ENCODE measurements around the gene PRKCD. TPM values are rescaled to one million over a fixed set of nuclear protein-coding genes. Genes with fewer than 3 reads are reported as not detected.

The PRKCD gene
- total and polyA plus RNA-seq, 9 of the 15 experiments (the other 6 are each of a cell fraction or from before 2014, with no cell fraction given), result 2.5 to 19.5 (median 6.1) TPM

DNA sequence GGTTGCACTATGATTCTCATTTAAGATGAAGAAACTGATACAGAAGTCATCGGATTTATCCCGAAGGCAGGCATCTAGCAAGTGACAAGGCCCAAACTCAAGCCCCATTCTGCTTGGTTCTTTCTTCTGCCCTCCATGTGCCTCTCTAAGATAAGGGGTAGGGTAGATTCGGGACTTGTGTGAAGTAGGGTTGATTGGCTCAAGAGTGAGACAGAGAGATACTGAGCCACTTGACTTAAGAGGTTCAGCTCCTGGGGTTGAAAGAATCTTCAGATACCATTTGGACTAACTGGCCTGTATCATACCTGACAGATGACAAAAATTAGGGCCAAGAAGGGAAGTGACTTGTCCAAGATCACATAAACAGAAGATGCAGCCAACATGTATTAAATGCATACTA, 31.7 kb upstream of the PRKCD start (continued):
- TF ChIP-seq POU5F1 (IDR thresholded peaks at IDR 0.05; ENCODE audit: borderline replicate concordance, low read depth, low read length, partially characterized antibody) (no peak), CBFA2T3 (IDR thresholded peaks at IDR 0.05) (peak; percentile 97), CHD4 (IDR thresholded peaks at IDR 0.05; ENCODE audit: insufficient read depth, insufficient replicate concordance, low read depth, low read length, poor library complexity, severe bottlenecking) (no peak), SNRNP70 (optimal IDR thresholded peaks at IDR 0.05; ENCODE audit: low read depth, low read length) (no peak), SIN3A (IDR thresholded peaks at IDR 0.05; ENCODE audit: borderline replicate concordance in 2 of 2, control insufficient read depth in 1 of 2, low read depth in 2 of 2, low read length in 2 of 2) (no peak), HDAC2 (IDR thresholded peaks at IDR 0.05) (peak; percentile 56; the same call in 1 of the 2 replicates), FOSL1 (tag; conservative IDR thresholded peaks at IDR 0.05) (no peak), CCAR2 (IDR thresholded peaks at IDR 0.05; ENCODE audit: low read depth, low read length) (no peak), CHD2 (IDR thresholded peaks at IDR 0.05; ENCODE audit: low read depth, low read length) (no peak), NBN (IDR thresholded peaks at IDR 0.05; ENCODE audit: low read depth) (no peak), COPS2 (conservative IDR thresholded peaks at IDR 0.05) (no peak), BRD4 (IDR thresholded peaks at IDR 0.05) (no peak), FOXM1 (IDR thresholded peaks at IDR 0.05; ENCODE audit: low read depth) (peak; percentile 68; the same call in 1 of the 2 replicates), FOXM1 (CRISPR knock-in tag; IDR thresholded peaks at IDR 0.05; ENCODE audit: low read depth) (no peak), POLR3A (IDR thresholded peaks at IDR 0.05; ENCODE audit: borderline replicate concordance, extremely low read depth, insufficient read depth, insufficient read length) (no peak), MEIS2 (IDR thresholded peaks at IDR 0.05; ENCODE audit: partially characterized antibody) (peak; percentile 23), POLR2AphosphoS2 (IDR thresholded peaks at IDR 0.05; ENCODE audit: low read length) (no peak), MCM3 (IDR thresholded peaks at IDR 0.05) (no peak), PHB2 (IDR thresholded peaks at IDR 0.05; ENCODE audit: low read depth) (peak; percentile 66; the same call in 1 of the 2 replicates), TEAD4 (IDR thresholded peaks at IDR 0.05; ENCODE audit: low read length) (peak; percentile 90), TEAD4 (CRISPR knock-in tag; IDR thresholded peaks at IDR 0.05; ENCODE audit: borderline replicate concordance) (no peak), NRF1 (conservative IDR thresholded peaks at IDR 0.05 in 1 of 2, IDR thresholded peaks at IDR 0.05 in 1 of 2) (no peak), ZSCAN29 (IDR thresholded peaks at IDR 0.05) (no peak), SPI1 (IDR thresholded peaks at IDR 0.05; ENCODE audit: borderline replicate concordance, low read depth, low read length) (peak; percentile 60; the same call in 1 of the 2 replicates), RBM34 (IDR thresholded peaks at IDR 0.05; ENCODE audit: borderline replicate concordance, insufficient read depth, low read length) (no peak), KDM1A (IDR thresholded peaks at IDR 0.05) (peak; percentile 85 to 89; a peak in 3 of 4 replicates), DPF2 (IDR thresholded peaks at IDR 0.05) (peak; percentile 85), ARID1B (IDR thresholded peaks at IDR 0.05) (peak; percentile 91)
- TF ChIP-seq, protein P1, sequence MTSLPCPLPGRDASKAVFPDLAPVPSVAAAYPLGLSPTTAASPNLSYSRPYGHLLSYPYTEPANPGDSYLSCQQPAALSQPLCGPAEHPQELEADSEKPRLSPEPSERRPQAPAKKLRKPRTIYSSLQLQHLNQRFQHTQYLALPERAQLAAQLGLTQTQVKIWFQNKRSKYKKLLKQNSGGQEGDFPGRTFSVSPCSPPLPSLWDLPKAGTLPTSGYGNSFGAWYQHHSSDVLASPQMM (CRISPR knock-in tag; IDR thresholded peaks at IDR 0.05), result no peak
- TF ChIP-seq, protein P2, sequence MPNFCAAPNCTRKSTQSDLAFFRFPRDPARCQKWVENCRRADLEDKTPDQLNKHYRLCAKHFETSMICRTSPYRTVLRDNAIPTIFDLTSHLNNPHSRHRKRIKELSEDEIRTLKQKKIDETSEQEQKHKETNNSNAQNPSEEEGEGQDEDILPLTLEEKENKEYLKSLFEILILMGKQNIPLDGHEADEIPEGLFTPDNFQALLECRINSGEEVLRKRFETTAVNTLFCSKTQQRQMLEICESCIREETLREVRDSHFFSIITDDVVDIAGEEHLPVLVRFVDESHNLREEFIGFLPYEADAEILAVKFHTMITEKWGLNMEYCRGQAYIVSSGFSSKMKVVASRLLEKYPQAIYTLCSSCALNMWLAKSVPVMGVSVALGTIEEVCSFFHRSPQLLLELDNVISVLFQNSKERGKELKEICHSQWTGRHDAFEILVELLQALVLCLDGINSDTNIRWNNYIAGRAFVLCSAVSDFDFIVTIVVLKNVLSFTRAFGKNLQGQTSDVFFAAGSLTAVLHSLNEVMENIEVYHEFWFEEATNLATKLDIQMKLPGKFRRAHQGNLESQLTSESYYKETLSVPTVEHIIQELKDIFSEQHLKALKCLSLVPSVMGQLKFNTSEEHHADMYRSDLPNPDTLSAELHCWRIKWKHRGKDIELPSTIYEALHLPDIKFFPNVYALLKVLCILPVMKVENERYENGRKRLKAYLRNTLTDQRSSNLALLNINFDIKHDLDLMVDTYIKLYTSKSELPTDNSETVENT (CRISPR knock-in tag; IDR thresholded peaks at IDR 0.05), result no peak
- TF ChIP-seq, protein P3, sequence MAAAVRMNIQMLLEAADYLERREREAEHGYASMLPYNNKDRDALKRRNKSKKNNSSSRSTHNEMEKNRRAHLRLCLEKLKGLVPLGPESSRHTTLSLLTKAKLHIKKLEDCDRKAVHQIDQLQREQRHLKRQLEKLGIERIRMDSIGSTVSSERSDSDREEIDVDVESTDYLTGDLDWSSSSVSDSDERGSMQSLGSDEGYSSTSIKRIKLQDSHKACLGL (CRISPR knock-in tag; IDR thresholded peaks at IDR 0.05; ENCODE audit: borderline replicate concordance, poor library complexity, severe bottlenecking), result no peak
